Myometrial cell (primary cell): Measurements from ENCODE around the gene GLYATL1. TPM values are rescaled to one million over a fixed set of nuclear protein-coding genes. Genes with fewer than 3 reads are reported as not detected.

Source experiments
- total RNA-seq: library from RNA; depleted of rRNA; stranded (reverse); fragments of >200 nt; gene quantifications from 2 replicates; pipeline ENCODE4 v1.2.3, GENCODE V29; 2015

The GLYATL1 gene, protein sequence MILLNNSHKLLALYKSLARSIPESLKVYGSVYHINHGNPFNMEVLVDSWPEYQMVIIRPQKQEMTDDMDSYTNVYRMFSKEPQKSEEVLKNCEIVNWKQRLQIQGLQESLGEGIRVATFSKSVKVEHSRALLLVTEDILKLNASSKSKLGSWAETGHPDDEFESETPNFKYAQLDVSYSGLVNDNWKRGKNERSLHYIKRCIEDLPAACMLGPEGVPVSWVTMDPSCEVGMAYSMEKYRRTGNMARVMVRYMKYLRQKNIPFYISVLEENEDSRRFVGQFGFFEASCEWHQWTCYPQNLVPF
- 1.2 TPM in 1 of 2 replicates, not detected in the other for total RNA-seq

DNA sequence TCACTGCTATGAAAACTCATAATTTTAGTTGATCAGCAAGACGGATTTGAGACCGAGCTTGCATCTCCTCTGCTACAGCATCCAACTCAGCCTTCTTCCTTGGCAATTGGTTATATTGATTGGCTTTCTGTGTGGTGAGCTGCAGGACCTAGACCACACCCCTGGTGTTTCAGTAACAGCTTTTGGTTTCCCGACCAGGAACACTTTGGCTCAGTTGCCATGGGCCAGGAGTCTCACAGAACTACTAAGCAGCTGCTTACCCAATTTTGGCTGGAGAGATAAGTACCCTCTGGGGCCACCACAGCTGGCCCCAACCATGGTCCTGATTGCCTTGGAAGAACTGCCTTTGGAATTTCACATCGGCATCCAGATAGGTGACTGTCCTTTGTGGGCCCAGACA is at the start of gene GLYATL1:
GLYATL1 (plus strand) TSS at position 212 of the 400 bp plus-strand sequence. CDS start 7,600 bp downstream, outside the sequence.

Other genes starting within 250 kb of the GLYATL1 start
- not detected in 2 replicates for gene GLYAT, start 207.5 kb upstream of the GLYATL1 start, total RNA-seq
- gene GLYATL2, start 94.8 kb upstream of the GLYATL1 start, total RNA-seq, result 0.18 TPM in 1 of 2 replicates, not detected in the other
- not detected in 2 replicates for gene GLYATL1B, start 146.8 kb downstream of the GLYATL1 start, total RNA-seq
- gene FAM111B, start 167.7 kb downstream of the GLYATL1 start, total RNA-seq, result 3.2 and 5.7 TPM in 2 replicates
- 23.6 and 28.9 TPM in 2 replicates for gene FAM111A, start 203.4 kb downstream of the GLYATL1 start, total RNA-seq
- 0.58 and 0.71 TPM in 2 replicates for gene DTX4, start 232.6 kb downstream of the GLYATL1 start, total RNA-seq